SK-N-SH (cell line): ENCODE results near the gene AGBL4. TPM values are rescaled to one million over a fixed set of nuclear protein-coding genes. Genes with fewer than 3 reads are reported as not detected.

Experiments
- CTCF ChIA-PET: fragments of 300-600, 350-600 bp; formaldehyde crosslinking; extraction: SDS; loops from one replicate; lab custom pipeline; 2021; lab: Yijun Ruan, JAX
- POLR2A ChIA-PET: fragments of 350-600 bp; sonication (Branson Sonifier 250); formaldehyde crosslinking; extraction: SDS; loops from one replicate; lab custom pipeline; 2020; ENCODE audit warnings: antibody characterized with exemption, inconsistent platforms; lab: Yijun Ruan, JAX
- DNase-seq: peaks from one replicate; pipeline ENCODE4 v3.0.0; 2012
- H2AFZ ChIP-seq: fragments of 200-600 bp; sonication (generic); 2 replicates; pipeline ENCODE4 v1.8.1; 2016; ENCODE audit warnings: antibody characterized with exemption, mild to moderate bottlenecking, low read depth
- H3F3A ChIP-seq: fragments of 200-600 bp; sonication (generic); replicated peaks from 2 replicates; pipeline ENCODE3; 2016; ENCODE audit warnings: antibody characterized with exemption, mild to moderate bottlenecking; ENCODE audit not compliant: insufficient read depth
- H3K27ac ChIP-seq, 2 experiments: fragments of 200-500 bp in 1 of 2; fragments of 200-600 bp in 1 of 2; sonication (Bioruptor generic) in 1 of 2; sonication (generic), shearing (Covaris generic) in 1 of 2; 2 replicates each; pipeline versions ENCODE4 v1.5.1 to v1.6.1; 2014 to 2016; ENCODE audit warnings: low read depth in 2 of 2, inconsistent platforms in 1 of 2, low read length in 1 of 2, mild to moderate bottlenecking in 1 of 2, mixed read lengths in 1 of 2
- H3K27me3 ChIP-seq: fragments of 200-600 bp; sonication (generic), shearing (Covaris generic); 2 replicates; pipeline ENCODE4 v1.6.1; 2016; ENCODE audit warnings: mixed run types; ENCODE audit not compliant: insufficient read depth
- H3K36me3 ChIP-seq, 2 experiments: fragments of 200-500 bp in 1 of 2; fragments of 200-600 bp in 1 of 2; sonication (Bioruptor generic) in 1 of 2; sonication (generic) in 1 of 2; replicated peaks in 1 of 2; 2 replicates each; pipeline versions ENCODE3 to v1.5.1; 2014 to 2016; ENCODE audit warnings: low read length in 1 of 2, mild to moderate bottlenecking in 1 of 2; ENCODE audit not compliant: insufficient read depth in 2 of 2, control insufficient read depth in 1 of 2
- H3K4me1 ChIP-seq, 2 experiments: fragments of 200-500 bp in 1 of 2; fragments of 200-600 bp in 1 of 2; sonication (Bioruptor generic) in 1 of 2; sonication (generic), shearing (Covaris generic) in 1 of 2; 2 replicates each; pipeline versions ENCODE4 v1.5.1 to v1.6.1; 2014 to 2016; ENCODE audit warnings: low read depth in 1 of 2, low read length in 1 of 2, mixed run types in 1 of 2; ENCODE audit not compliant: insufficient read depth in 2 of 2, control insufficient read depth in 1 of 2
- H3K4me2 ChIP-seq: fragments of 200-600 bp; sonication (generic), shearing (Covaris generic); 2 replicates; pipeline ENCODE4 v1.6.1; 2017; ENCODE audit warnings: mixed run types
- H3K4me3 ChIP-seq, 2 experiments: fragments of 200-500 bp in 1 of 2; fragments of 200-600 bp in 1 of 2; sonication (Bioruptor generic) in 1 of 2; sonication (generic), shearing (Covaris generic) in 1 of 2; 2 replicates each; pipeline versions ENCODE4 v1.5.1 to v1.8.1; 2014 to 2016; ENCODE audit warnings: low read depth in 2 of 2, inconsistent platforms in 1 of 2, low read length in 1 of 2, mild to moderate bottlenecking in 1 of 2, mixed read lengths in 1 of 2, moderate library complexity in 1 of 2
- H3K79me2 ChIP-seq: fragments of 200-600 bp; sonication (generic); 2 replicates; pipeline ENCODE4 v1.8.1; 2017; ENCODE audit warnings: mild to moderate bottlenecking; ENCODE audit not compliant: insufficient read depth
- H3K9ac ChIP-seq: fragments of 200-600 bp; sonication (generic); 2 replicates; pipeline ENCODE4 v1.6.1; 2017; ENCODE audit warnings: mixed run types
- H3K9me2 ChIP-seq: fragments of 200-600 bp; sonication (generic); 2 replicates; pipeline ENCODE4 v1.6.1; 2017; ENCODE audit warnings: mixed run types
- H3K9me3 ChIP-seq: fragments of 200-600 bp; sonication (generic); 2 replicates; pipeline ENCODE4 v1.6.1; 2017; ENCODE audit warnings: mixed run types, mild to moderate bottlenecking, moderate library complexity
- H4K20me1 ChIP-seq: fragments of 200-600 bp; sonication (generic); 2 replicates; pipeline ENCODE4 v1.6.1; 2017; ENCODE audit warnings: mild to moderate bottlenecking, mixed run types; ENCODE audit not compliant: insufficient read depth
- CHD2 ChIP-seq: fragments of 150-350 bp; IDR thresholded peaks from 2 replicates; pipeline ENCODE4 v1.6.1; 2018; ENCODE audit warnings: low read length; ENCODE audit not compliant: partially characterized antibody
- FOXJ3 ChIP-seq: sonication (generic); formaldehyde crosslinking; IDR thresholded peaks from 2 replicates; pipeline ENCODE4 v1.5.1; 2020; ENCODE audit warnings: mild to moderate bottlenecking, missing genetic modification reagents
- GABPA ChIP-seq: IDR thresholded peaks from 2 replicates; pipeline ENCODE4 v1.4.0; 2012; ENCODE audit warnings: low read depth, mild to moderate bottlenecking
- SIN3A ChIP-seq: IDR thresholded peaks from 2 replicates; pipeline ENCODE4 v1.6.1; 2012; ENCODE audit warnings: low read depth, mild to moderate bottlenecking, low read length, moderate library complexity, borderline replicate concordance
- SMC3 ChIP-seq: IDR thresholded peaks from 2 replicates; pipeline ENCODE4 v1.6.1; 2012; ENCODE audit warnings: low read depth, low read length, improper control_type of control experiment
- USF1 ChIP-seq: IDR thresholded peaks from 2 replicates; pipeline ENCODE4 v1.4.0; 2012; ENCODE audit warnings: low read depth, borderline replicate concordance
- USF2 ChIP-seq: fragments of 150-350 bp; IDR thresholded peaks from 2 replicates; pipeline ENCODE4 v1.6.1; 2017; ENCODE audit warnings: antibody characterized with exemption, low read length, low read depth, borderline replicate concordance
- YY1 ChIP-seq: IDR thresholded peaks from 2 replicates; pipeline ENCODE4 v1.4.0; 2012; ENCODE audit warnings: low read depth, mild to moderate bottlenecking
- ZBTB33 ChIP-seq: IDR thresholded peaks from 2 replicates; pipeline ENCODE4 v1.4.0; 2012; ENCODE audit warnings: low read depth, borderline replicate concordance
- WGBS: methylation state at CpG from one replicate; pipeline ENCODE4 v1.1.6; 2017; ENCODE audit warnings: low lambda C conversion rate; 5-methylcytosine and 5-hydroxymethylcytosine counted together
- polyA plus RNA-seq, 3 experiments: library from polyadenylated mRNA; depleted of rRNA; stranded (reverse); fragments of >200 nt; gene quantifications; 2 replicates each; pipeline ENCODE4 v1.2.3, GENCODE V29; 2012

Gene AGBL4
- polyA plus RNA-seq, 1 of the 3 experiments (the other 2 are of a cell fraction): 0.07 TPM

- no peaks in the 10 kb centered on the region for H3K9me3 ChIP-seq
- no peak for DNase-seq
- H3K4me2 ChIP-seq: no peak overlapping the region
- H3K4me1 ChIP-seq: peaks cover 0 to 2% of the 10 kb centered on the region in 2 experiments; a peak in 2 of 4 replicates
- POLR2A ChIA-PET: no interaction called here
- H3K36me3 ChIP-seq: no peaks in the 10 kb centered on the region
- H3K79me2 ChIP-seq: no peaks in the 10 kb centered on the region
- CTCF ChIA-PET: interaction anchor here (0.8 kb wide), 1 partner anchor 13 kb away, joined by 3 read pairs; no protein-coding TSS in a partner anchor
- H2AFZ ChIP-seq: no peak overlapping the region
- H3K27me3 ChIP-seq: no peaks in the 10 kb centered on the region
- no peaks in the 10 kb centered on the region for H4K20me1 ChIP-seq
- H3F3A ChIP-seq: no peaks in the 10 kb centered on the region
- no peak overlapping the region for H3K27ac ChIP-seq
- no peak for TF ChIP-seq SIN3A
- TF ChIP-seq YY1: no peak
- no peak for TF ChIP-seq ZBTB33
- TF ChIP-seq USF2: no peak
- TF ChIP-seq GABPA: no peak
- TF ChIP-seq, all 33 proteins: peak for 0
- H3K4me3 ChIP-seq: no peak overlapping the region
- H3K9ac ChIP-seq: no peak overlapping the region
- no peaks in the 10 kb centered on the region for H3K9me2 ChIP-seq
These were observed 397.3 kb downstream of the AGBL4 start for GRCh38 chr1:49626472-49626871.

GRCh38 chr1:49622877-49623276 lies 400.9 kb downstream of the AGBL4 start:
- TF ChIP-seq SMC3 (no peak), YY1 (no peak), FOXJ3 (CRISPR knock-in tag) (no peak), CHD2 (peak; percentile 20)
- no peak overlapping the region for H2AFZ ChIP-seq
- no peak overlapping the region for H3K4me2 ChIP-seq
- H3K36me3 ChIP-seq: no peaks in the 10 kb centered on the region
- 50% methylated on average over 3 of the region's 3 CpGs for WGBS
- H4K20me1 ChIP-seq: no peaks in the 10 kb centered on the region
- peaks cover 0 to 2% of the 10 kb centered on the region in 2 experiments; a peak in 2 of 4 replicates for H3K4me1 ChIP-seq
- H3K9me2 ChIP-seq: no peaks in the 10 kb centered on the region
- H3K9me3 ChIP-seq: no peaks in the 10 kb centered on the region
- H3F3A ChIP-seq: no peaks in the 10 kb centered on the region
- peak; percentile 9 for DNase-seq
- H3K4me3 ChIP-seq: no peak overlapping the region
- no peak overlapping the region for H3K27ac ChIP-seq
- H3K27me3 ChIP-seq: no peaks in the 10 kb centered on the region
- ChIA-PET CTCF (interaction anchor here (0.7 kb wide), 1 partner anchor 79 kb away, joined by 3 read pairs; no protein-coding TSS in a partner anchor), POLR2A (no interaction called here)
- H3K79me2 ChIP-seq: no peaks in the 10 kb centered on the region
- no peak overlapping the region for H3K9ac ChIP-seq

- Histone ChIP-seq H3K27ac (no peak overlapping the region), H4K20me1 (no peaks in the 10 kb centered on the region), H3K36me3 (no peaks in the 10 kb centered on the region), H3K4me2 (no peak overlapping the region), H3K4me3 (no peak overlapping the region), H3K79me2 (no peaks in the 10 kb centered on the region), H2AFZ (no peak overlapping the region), H3F3A (no peaks in the 10 kb centered on the region), H3K9ac (no peak overlapping the region), H3K9me2 (no peaks in the 10 kb centered on the region), H3K4me1 (no peaks in the 10 kb centered on the region), H3K27me3 (no peaks in the 10 kb centered on the region), H3K9me3 (no peaks in the 10 kb centered on the region; the same call in 1 of the 2 replicates)
- no peak for TF ChIP-seq USF1
- WGBS: 55% methylated on average over 5 of the region's 5 CpGs
- CTCF ChIA-PET: no interaction called here
- POLR2A ChIA-PET: no interaction called here
- no peak for DNase-seq
These were observed 417.7 kb downstream of the AGBL4 start for GRCh38 chr1:49606082-49606481.
